ENCODE measurements around the gene TAF3.

Gene TAF3

GRCh38 chr10:8058274-8059111 is 240.2 kb downstream of the TAF3 start:
- no peak for DNase-seq (ENCODE audit: low read depth)

GRCh38 chr10:8059191-8059936 is 241.1 kb downstream of the TAF3 start:
- no peak for DNase-seq (ENCODE audit: low read depth)

- DNase-seq (ENCODE audit: low read depth) = peak; percentile 25
Measured at GRCh38 chr10:8060010-8060703, 241.9 kb downstream of the TAF3 start.

GRCh38 chr10:8060704-8061121 is 242.4 kb downstream of the TAF3 start:
- no peak for DNase-seq (ENCODE audit: low read depth)

- peak; percentile 50 for DNase-seq (ENCODE audit: low read depth)
Measured at GRCh38 chr10:8061274-8062211, 243.2 kb downstream of the TAF3 start.

- DNase-seq (ENCODE audit: low read depth) = no peak
Measured at GRCh38 chr10:8063128-8063908, 245.0 kb downstream of the TAF3 start.

- no peak for DNase-seq (ENCODE audit: low read depth)
Measured at GRCh38 chr10:8063935-8064334, 245.6 kb downstream of the TAF3 start.

GRCh38 chr10:8064436-8064835 is 246.1 kb downstream of the TAF3 start:
- no peak for DNase-seq (ENCODE audit: low read depth)

GRCh38 chr10:8065651-8066050 is 247.3 kb downstream of the TAF3 start:
- DNase-seq (ENCODE audit: low read depth) = peak; percentile 67

- DNase-seq (ENCODE audit: low read depth) = no peak
Measured at GRCh38 chr10:8066124-8066523, 247.8 kb downstream of the TAF3 start.
